ENCODE measurements around the gene CPSF4L.
"Not testable (repeated sequence)": the region's sequence is repeated elsewhere in the genome, so short reads cannot be mapped to it uniquely, and the experiment has no call there.

Gene CPSF4L

GRCh38 chr17:73261617-73261951, at the start of gene CPSF4L:
CPSF4L (minus strand) TSS chr17:73261880; CDS start chr17:73261818, 62 bp downstream.
- no peak for DNase-seq (ENCODE audit: low spot score)

- no peak for DNase-seq (ENCODE audit: low spot score)
Measured at GRCh38 chr17:73311428-73311780, 49.7 kb upstream of the CPSF4L start.

GRCh38 chr17:73309727-73310596, 48.3 kb upstream of the CPSF4L start:
- peak; percentile 23 for DNase-seq (ENCODE audit: low spot score)

- not testable (repeated sequence) for DNase-seq (ENCODE audit: low spot score)
Measured at GRCh38 chr17:73308959-73309358, 47.3 kb upstream of the CPSF4L start.

GRCh38 chr17:73308017-73308823, 46.5 kb upstream of the CPSF4L start:
- peak; percentile 89 for DNase-seq (ENCODE audit: low spot score)

GRCh38 chr17:73307130-73307529, 45.5 kb upstream of the CPSF4L start:
- peak; percentile 35 for DNase-seq (ENCODE audit: low spot score)

GRCh38 chr17:73305845-73306836, 44.5 kb upstream of the CPSF4L start:
- DNase-seq (ENCODE audit: low spot score), result no peak

- DNase-seq (ENCODE audit: low spot score), result peak; percentile 85
Measured at GRCh38 chr17:73304971-73305812, 43.5 kb upstream of the CPSF4L start.

GRCh38 chr17:73304438-73304837, 42.8 kb upstream of the CPSF4L start:
- no peak for DNase-seq (ENCODE audit: low spot score)

GRCh38 chr17:73302189-73302588, 40.5 kb upstream of the CPSF4L start:
- no peak for DNase-seq (ENCODE audit: low spot score)

- DNase-seq (ENCODE audit: low spot score), result no peak
Measured at GRCh38 chr17:73301369-73301768, 39.7 kb upstream of the CPSF4L start.

- no peak for DNase-seq (ENCODE audit: low spot score)
Measured at GRCh38 chr17:73300392-73300791, 38.7 kb upstream of the CPSF4L start.

- DNase-seq (ENCODE audit: low spot score), result peak; percentile 17
Measured at GRCh38 chr17:73297934-73298861, 36.5 kb upstream of the CPSF4L start.

GRCh38 chr17:73293480-73293911, 31.8 kb upstream of the CPSF4L start:
- peak; percentile 97 for DNase-seq (ENCODE audit: low spot score)

GRCh38 chr17:73293031-73293430, 31.4 kb upstream of the CPSF4L start:
- DNase-seq (ENCODE audit: low spot score), result peak; percentile 73

- peak; percentile 97 for DNase-seq (ENCODE audit: low spot score)
Measured at GRCh38 chr17:73292031-73292531, 30.4 kb upstream of the CPSF4L start.

GRCh38 chr17:73291260-73291801, 29.7 kb upstream of the CPSF4L start:
- DNase-seq (ENCODE audit: low spot score), result peak; percentile 92

- no peak for DNase-seq (ENCODE audit: low spot score)
Measured at GRCh38 chr17:73290399-73291259, 28.9 kb upstream of the CPSF4L start.
